HepG2 (cell line): ENCODE data around the gene WDR81. TPM values are rescaled to one million over a fixed set of nuclear protein-coding genes. Genes with fewer than 3 reads are reported as not detected.
A peak's percentile ranks its signal among the peaks of the same experiment; 100 is the strongest.

Experiments
- CCAR2 ChIP-seq: fragments of 200-400 bp; formaldehyde crosslinking; optimal IDR thresholded peaks from 2 replicates; pipeline ENCODE3; 2018; ENCODE audit warnings: low read depth, mild to moderate bottlenecking, low read length, moderate library complexity
- EP300 ChIP-seq, 3 experiments: sonication (generic) in 1 of 3; formaldehyde crosslinking in 1 of 3; IDR thresholded peaks; 2 replicates each; pipeline versions ENCODE4 v1.5.1 to v1.6.1; 2011 to 2020; ENCODE audit warnings: low read depth in 2 of 3, low read length in 2 of 3, borderline replicate concordance in 1 of 3, improper control_type of control experiment in 1 of 3, mild to moderate bottlenecking in 1 of 3, missing genetic modification reagents in 1 of 3, moderate library complexity in 1 of 3
- HNF4A ChIP-seq: sonication (generic); formaldehyde crosslinking; IDR thresholded peaks from 2 replicates; pipeline ENCODE4 v1.4.0; 2020; ENCODE audit warnings: missing genetic modification reagents
- HNRNPH1 ChIP-seq: fragments of 200-400 bp; formaldehyde crosslinking; optimal IDR thresholded peaks from 2 replicates; pipeline ENCODE3; 2017; ENCODE audit warnings: mild to moderate bottlenecking, low read depth, low read length
- HOXA3 ChIP-seq: sonication (generic); formaldehyde crosslinking; IDR thresholded peaks from 2 replicates; pipeline ENCODE4 v1.5.0; 2020; ENCODE audit warnings: missing genetic modification reagents
- IRF1 ChIP-seq: sonication (generic); formaldehyde crosslinking; IDR thresholded peaks from 2 replicates; pipeline ENCODE4 v1.4.0; 2020; ENCODE audit warnings: low read depth, mild to moderate bottlenecking, missing genetic modification reagents
- JARID2 ChIP-seq: sonication (generic); formaldehyde crosslinking; IDR thresholded peaks from 2 replicates; pipeline ENCODE4 v1.8.1; 2023; ENCODE audit warnings: missing genetic modification reagents, inconsistent platforms; ENCODE audit not compliant: insufficient replicate concordance
- REXO4 ChIP-seq: sonication (generic); formaldehyde crosslinking; IDR thresholded peaks from 2 replicates; pipeline ENCODE4 v1.8.0; 2022; ENCODE audit warnings: missing genetic modification reagents, mild to moderate bottlenecking, borderline replicate concordance
- SMAD9 ChIP-seq: sonication (generic); formaldehyde crosslinking; IDR thresholded peaks from 2 replicates; pipeline ENCODE4 v1.5.1; 2020; ENCODE audit warnings: mild to moderate bottlenecking, missing genetic modification reagents
- SNAI1 ChIP-seq: sonication (generic); formaldehyde crosslinking; IDR thresholded peaks from 2 replicates; pipeline ENCODE4 v1.5.0; 2020; ENCODE audit warnings: mild to moderate bottlenecking, missing genetic modification reagents, borderline replicate concordance
- ZBTB7A ChIP-seq: sonication (generic); formaldehyde crosslinking; IDR thresholded peaks from 2 replicates; pipeline ENCODE4 v1.8.0; 2022; ENCODE audit warnings: mild to moderate bottlenecking, missing genetic modification reagents
- ZGPAT ChIP-seq: IDR thresholded peaks from 2 replicates; pipeline ENCODE4 v1.6.1; 2016; ENCODE audit warnings: mild to moderate bottlenecking
- ZNF20 ChIP-seq: sonication (generic); formaldehyde crosslinking; IDR thresholded peaks from 2 replicates; pipeline ENCODE4 v1.4.0; 2020; ENCODE audit warnings: mild to moderate bottlenecking, moderate library complexity, missing genetic modification reagents
- ZNF282 ChIP-seq: fragments of 450-650 bp; IDR thresholded peaks from 2 replicates; pipeline ENCODE4 v1.6.1; 2018; ENCODE audit not compliant: partially characterized antibody
- ZNF337 ChIP-seq: sonication (generic); formaldehyde crosslinking; IDR thresholded peaks from 2 replicates; pipeline ENCODE4 v1.5.1; 2020; ENCODE audit warnings: missing genetic modification reagents, low read depth, mild to moderate bottlenecking, borderline replicate concordance
- ZNF446 ChIP-seq: sonication (generic); formaldehyde crosslinking; IDR thresholded peaks from 2 replicates; pipeline ENCODE4 v1.5.0; 2020; ENCODE audit warnings: mild to moderate bottlenecking, missing genetic modification reagents
- ZNF451 ChIP-seq: sonication (generic); formaldehyde crosslinking; IDR thresholded peaks from 2 replicates; pipeline ENCODE4 v1.5.0; 2020; ENCODE audit warnings: mild to moderate bottlenecking, missing genetic modification reagents
- ZSCAN12 ChIP-seq: sonication (generic); formaldehyde crosslinking; IDR thresholded peaks from 2 replicates; pipeline ENCODE4 v1.9.0; 2021; ENCODE audit warnings: mild to moderate bottlenecking, missing genetic modification reagents
- ZSCAN9 ChIP-seq: IDR thresholded peaks from 2 replicates; pipeline ENCODE4 v1.6.1; 2016; ENCODE audit warnings: borderline replicate concordance
- polyA plus RNA-seq, 8 experiments: library from polyadenylated mRNA; depleted of rRNA in 3 of 8; stranded (reverse) in 7 of 8; unstranded in 1 of 8; fragments of >200 nt; fragmentation: Illumina TruSeq in 4 of 8; extraction: Trizol in 4 of 8; gene quantifications; 2 replicates each; pipeline versions ENCODE4 v1.2.1 to v1.2.3, GENCODE V29; 2011 to 2016; ENCODE audit warnings: low read depth in 4 of 8, missing spikeins in 1 of 8, mixed read lengths in 1 of 8; ENCODE audit not compliant: insufficient read depth in 1 of 8
- total RNA-seq, 5 experiments: library from RNA; depleted of rRNA; stranded (reverse); fragments of >200 nt; fragmentation: Illumina TruSeq; extraction: Trizol; gene quantifications; 2 replicates each; pipeline ENCODE4 v1.2.3, GENCODE V29; 2016; ENCODE audit warnings: low read depth in 1 of 5
- TF ChIP-seq, protein P1 (sequence below): sonication (generic); formaldehyde crosslinking; IDR thresholded peaks from 2 replicates; pipeline ENCODE4 v1.5.1; 2020; ENCODE audit warnings: missing genetic modification reagents, mild to moderate bottlenecking, borderline replicate concordance
- TF ChIP-seq, protein P2 (sequence below): sonication (generic); formaldehyde crosslinking; IDR thresholded peaks from 2 replicates; pipeline ENCODE4 v1.8.1; 2023; ENCODE audit warnings: missing genetic modification reagents, inconsistent platforms, borderline replicate concordance
- TF ChIP-seq, protein P3 (sequence below): sonication (generic); formaldehyde crosslinking; IDR thresholded peaks from 2 replicates; pipeline ENCODE4 v1.4.0; 2020; ENCODE audit warnings: mild to moderate bottlenecking, missing genetic modification reagents
- TF ChIP-seq, protein P4 (sequence below): sonication (generic); formaldehyde crosslinking; IDR thresholded peaks from 2 replicates; pipeline ENCODE4 v1.8.1; 2023; ENCODE audit warnings: missing genetic modification reagents, mild to moderate bottlenecking, borderline replicate concordance

WDR81 gene
- total and polyA plus RNA-seq, 2 of the 13 experiments (the other 11 are each of a cell fraction or from before 2014, with no cell fraction given): 9.1 to 16.7 TPM

- TF ChIP-seq, protein P1, sequence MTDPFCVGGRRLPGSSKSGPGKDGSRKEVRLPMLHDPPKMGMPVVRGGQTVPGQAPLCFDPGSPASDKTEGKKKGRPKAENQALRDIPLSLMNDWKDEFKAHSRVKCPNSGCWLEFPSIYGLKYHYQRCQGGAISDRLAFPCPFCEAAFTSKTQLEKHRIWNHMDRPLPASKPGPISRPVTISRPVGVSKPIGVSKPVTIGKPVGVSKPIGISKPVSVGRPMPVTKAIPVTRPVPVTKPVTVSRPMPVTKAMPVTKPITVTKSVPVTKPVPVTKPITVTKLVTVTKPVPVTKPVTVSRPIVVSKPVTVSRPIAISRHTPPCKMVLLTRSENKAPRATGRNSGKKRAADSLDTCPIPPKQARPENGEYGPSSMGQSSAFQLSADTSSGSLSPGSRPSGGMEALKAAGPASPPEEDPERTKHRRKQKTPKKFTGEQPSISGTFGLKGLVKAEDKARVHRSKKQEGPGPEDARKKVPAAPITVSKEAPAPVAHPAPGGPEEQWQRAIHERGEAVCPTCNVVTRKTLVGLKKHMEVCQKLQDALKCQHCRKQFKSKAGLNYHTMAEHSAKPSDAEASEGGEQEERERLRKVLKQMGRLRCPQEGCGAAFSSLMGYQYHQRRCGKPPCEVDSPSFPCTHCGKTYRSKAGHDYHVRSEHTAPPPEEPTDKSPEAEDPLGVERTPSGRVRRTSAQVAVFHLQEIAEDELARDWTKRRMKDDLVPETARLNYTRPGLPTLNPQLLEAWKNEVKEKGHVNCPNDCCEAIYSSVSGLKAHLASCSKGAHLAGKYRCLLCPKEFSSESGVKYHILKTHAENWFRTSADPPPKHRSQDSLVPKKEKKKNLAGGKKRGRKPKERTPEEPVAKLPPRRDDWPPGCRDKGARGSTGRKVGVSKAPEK (CRISPR knock-in tag): no peak
- TF ChIP-seq ZBTB7A (no peak), EP300 (IDR thresholded peaks at IDR 0.05; ENCODE audit: low read depth in 2 of 2, low read length in 2 of 2) (peak in 1 of 2 experiments; percentile 38; a peak in 1 of 4 replicates), EP300 (CRISPR knock-in tag; IDR thresholded peaks at IDR 0.05; ENCODE audit: borderline replicate concordance) (no peak; the same call in 1 of the 2 replicates), SNAI1 (CRISPR knock-in tag) (no peak), ZSCAN9 (CRISPR knock-in tag) (peak; percentile 50; the same call in 1 of the 2 replicates), ZSCAN12 (CRISPR knock-in tag) (no peak), ZNF446 (CRISPR knock-in tag) (0 out of 2 replicates have a peak, but pooled peaks have one; percentile 5), ZNF20 (CRISPR knock-in tag) (no peak), CCAR2 (no peak), SMAD9 (CRISPR knock-in tag) (no peak), ZNF282 (no peak), ZNF337 (CRISPR knock-in tag) (no peak), HNF4A (no peak), JARID2 (CRISPR knock-in tag) (no peak), ZNF451 (CRISPR knock-in tag) (peak; percentile 64), HNRNPH1 (no peak), REXO4 (CRISPR knock-in tag) (no peak), ZGPAT (CRISPR knock-in tag) (peak; percentile 69; the same call in 1 of the 2 replicates), HOXA3 (CRISPR knock-in tag) (no peak; the same call in 1 of the 2 replicates), IRF1 (no peak)
- TF ChIP-seq, protein P2, sequence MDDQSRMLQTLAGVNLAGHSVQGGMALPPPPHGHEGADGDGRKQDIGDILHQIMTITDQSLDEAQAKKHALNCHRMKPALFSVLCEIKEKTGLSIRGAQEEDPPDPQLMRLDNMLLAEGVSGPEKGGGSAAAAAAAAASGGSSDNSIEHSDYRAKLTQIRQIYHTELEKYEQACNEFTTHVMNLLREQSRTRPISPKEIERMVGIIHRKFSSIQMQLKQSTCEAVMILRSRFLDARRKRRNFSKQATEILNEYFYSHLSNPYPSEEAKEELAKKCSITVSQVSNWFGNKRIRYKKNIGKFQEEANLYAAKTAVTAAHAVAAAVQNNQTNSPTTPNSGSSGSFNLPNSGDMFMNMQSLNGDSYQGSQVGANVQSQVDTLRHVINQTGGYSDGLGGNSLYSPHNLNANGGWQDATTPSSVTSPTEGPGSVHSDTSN (CRISPR knock-in tag): no peak
- TF ChIP-seq, protein P3, sequence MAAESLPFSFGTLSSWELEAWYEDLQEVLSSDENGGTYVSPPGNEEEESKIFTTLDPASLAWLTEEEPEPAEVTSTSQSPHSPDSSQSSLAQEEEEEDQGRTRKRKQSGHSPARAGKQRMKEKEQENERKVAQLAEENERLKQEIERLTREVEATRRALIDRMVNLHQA: no peak
- TF ChIP-seq, protein P4, sequence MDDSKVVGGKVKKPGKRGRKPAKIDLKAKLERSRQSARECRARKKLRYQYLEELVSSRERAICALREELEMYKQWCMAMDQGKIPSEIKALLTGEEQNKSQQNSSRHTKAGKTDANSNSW (CRISPR knock-in tag): no peak
Measured at GRCh38 chr17:1724351-1724868, at the start of gene WDR81 (continued).
